NCI-H526 (cell line): ENCODE data around the gene VPS26C.
A peak's percentile ranks its signal among the peaks of the same experiment; 100 is the strongest.

Experiments
- DNase-seq, 2 experiments: peaks; one replicate each; lab custom pipeline; 2025; lab: John Stamatoyannopoulos, UW

The VPS26C gene

GRCh38 chr21:37264808-37265207 lies 2.3 kb downstream of the VPS26C start:
- no peak for DNase-seq

GRCh38 chr21:37263827-37264600 lies 3.1 kb downstream of the VPS26C start:
- DNase-seq, result no peak

- no peak for DNase-seq
These were observed 7.7 kb downstream of the VPS26C start for GRCh38 chr21:37259426-37259825.

GRCh38 chr21:37257967-37258877 lies 8.9 kb downstream of the VPS26C start:
- DNase-seq, result peak; percentile 75 to 87

- peak; percentile 44 to 78 for DNase-seq
These were observed 9.6 kb downstream of the VPS26C start for GRCh38 chr21:37257511-37257966.

- DNase-seq, result no peak
These were observed 13.1 kb downstream of the VPS26C start for GRCh38 chr21:37253991-37254390.

GRCh38 chr21:37251294-37251634 lies 15.9 kb downstream of the VPS26C start:
- no peak for DNase-seq

- no peak for DNase-seq
These were observed 17.8 kb downstream of the VPS26C start for GRCh38 chr21:37249112-37249904.

GRCh38 chr21:37248298-37248697 lies 18.8 kb downstream of the VPS26C start:
- DNase-seq, result no peak

- no peak for DNase-seq
These were observed 22.0 kb downstream of the VPS26C start for GRCh38 chr21:37245151-37245550.

GRCh38 chr21:37244501-37245095 lies 22.5 kb downstream of the VPS26C start:
- no peak for DNase-seq

- DNase-seq, result no peak
These were observed 23.2 kb downstream of the VPS26C start for GRCh38 chr21:37243961-37244360.

- DNase-seq, result no peak
These were observed 25.7 kb downstream of the VPS26C start for GRCh38 chr21:37241426-37241825.

GRCh38 chr21:37240978-37241377 lies 26.2 kb downstream of the VPS26C start:
- no peak for DNase-seq

- no peak for DNase-seq
These were observed 29.4 kb downstream of the VPS26C start for GRCh38 chr21:37237764-37238163.

GRCh38 chr21:37237346-37237745 lies 29.8 kb downstream of the VPS26C start:
- DNase-seq, result no peak

GRCh38 chr21:37233551-37234146 lies 33.5 kb downstream of the VPS26C start:
- DNase-seq, result no peak

- no peak for DNase-seq
These were observed 34.7 kb downstream of the VPS26C start for GRCh38 chr21:37232274-37233018.

- DNase-seq, result no peak
These were observed 35.5 kb downstream of the VPS26C start for GRCh38 chr21:37231671-37232070.

GRCh38 chr21:37231249-37231645 lies 35.9 kb downstream of the VPS26C start:
- DNase-seq, result no peak
